ENCODE data around the gene CBFB. TPM values are rescaled to one million over a fixed set of nuclear protein-coding genes. Genes with fewer than 3 reads are reported as not detected.
A peak's percentile ranks its signal among the peaks of the same experiment; 100 is the strongest.

Gene CBFB
- total and polyA plus RNA-seq, 2 of the 13 experiments (the other 11 are each of a cell fraction or from before 2014, with no cell fraction given): 22.1 to 70.8 TPM

DNA sequence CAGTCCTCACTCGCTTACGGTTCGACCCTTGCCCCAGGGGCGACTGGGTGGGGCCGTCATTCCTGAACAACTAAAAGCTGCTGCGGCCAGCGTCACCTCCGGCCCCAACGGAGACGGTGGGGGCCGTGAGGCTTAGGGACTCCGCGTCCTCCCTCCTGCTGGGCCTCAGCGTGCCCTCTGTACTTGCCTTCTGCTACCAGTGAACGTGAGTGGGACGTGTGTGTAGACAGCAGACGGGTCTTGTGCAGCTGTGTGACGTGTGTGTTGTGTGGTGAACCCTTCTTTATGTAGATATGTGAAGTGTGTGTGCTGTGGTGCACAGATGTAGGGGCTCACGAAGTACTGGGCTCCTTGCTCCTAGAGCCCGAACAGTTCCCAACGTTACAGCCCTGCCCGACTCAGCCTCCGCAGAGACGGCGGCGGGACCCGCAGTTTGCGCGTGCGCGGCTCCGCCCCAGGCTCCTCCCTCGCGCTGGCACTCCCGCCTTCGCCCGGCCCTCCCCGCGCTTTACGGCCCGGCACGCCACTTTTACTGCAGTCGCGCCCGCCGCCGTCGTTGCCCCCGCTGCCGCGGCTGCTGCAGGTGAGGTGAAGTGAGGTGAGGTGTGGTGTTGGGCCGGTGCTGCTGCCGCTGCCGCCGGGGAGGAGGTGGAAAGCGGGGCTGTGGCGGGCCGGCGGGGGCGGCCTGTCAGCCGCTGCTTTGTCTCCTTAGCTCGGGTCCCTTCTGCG is 80.6 kb downstream of the CBFB start, which contains the start of gene PHAF1 (continued):
- TF ChIP-seq, protein P1, sequence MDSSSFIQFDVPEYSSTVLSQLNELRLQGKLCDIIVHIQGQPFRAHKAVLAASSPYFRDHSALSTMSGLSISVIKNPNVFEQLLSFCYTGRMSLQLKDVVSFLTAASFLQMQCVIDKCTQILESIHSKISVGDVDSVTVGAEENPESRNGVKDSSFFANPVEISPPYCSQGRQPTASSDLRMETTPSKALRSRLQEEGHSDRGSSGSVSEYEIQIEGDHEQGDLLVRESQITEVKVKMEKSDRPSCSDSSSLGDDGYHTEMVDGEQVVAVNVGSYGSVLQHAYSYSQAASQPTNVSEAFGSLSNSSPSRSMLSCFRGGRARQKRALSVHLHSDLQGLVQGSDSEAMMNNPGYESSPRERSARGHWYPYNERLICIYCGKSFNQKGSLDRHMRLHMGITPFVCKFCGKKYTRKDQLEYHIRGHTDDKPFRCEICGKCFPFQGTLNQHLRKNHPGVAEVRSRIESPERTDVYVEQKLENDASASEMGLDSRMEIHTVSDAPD (CRISPR knock-in tag; IDR thresholded peaks at IDR 0.05): no peak
- TF ChIP-seq CCAR2 (optimal IDR thresholded peaks at IDR 0.05; ENCODE audit: low read depth, low read length): peak; percentile 41
- TF ChIP-seq KLF16 (CRISPR knock-in tag; IDR thresholded peaks at IDR 0.05): peak; percentile 57 to 72; a peak in 1 of 4 replicates
- TF ChIP-seq, protein P2, sequence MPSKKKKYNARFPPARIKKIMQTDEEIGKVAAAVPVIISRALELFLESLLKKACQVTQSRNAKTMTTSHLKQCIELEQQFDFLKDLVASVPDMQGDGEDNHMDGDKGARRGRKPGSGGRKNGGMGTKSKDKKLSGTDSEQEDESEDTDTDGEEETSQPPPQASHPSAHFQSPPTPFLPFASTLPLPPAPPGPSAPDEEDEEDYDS (CRISPR knock-in tag; IDR thresholded peaks at IDR 0.05): peak; percentile 91; the same call in 1 of the 2 replicates
- no peak; the same call in 1 of the 2 replicates for TF ChIP-seq NR1H2 (CRISPR knock-in tag; IDR thresholded peaks at IDR 0.05; ENCODE audit: borderline replicate concordance, low read depth)
- no peak; the same call in 1 of the 2 replicates for TF ChIP-seq PRMT3 (CRISPR knock-in tag; IDR thresholded peaks at IDR 0.05; ENCODE audit: borderline replicate concordance, low read depth)
- TF ChIP-seq, protein P3, sequence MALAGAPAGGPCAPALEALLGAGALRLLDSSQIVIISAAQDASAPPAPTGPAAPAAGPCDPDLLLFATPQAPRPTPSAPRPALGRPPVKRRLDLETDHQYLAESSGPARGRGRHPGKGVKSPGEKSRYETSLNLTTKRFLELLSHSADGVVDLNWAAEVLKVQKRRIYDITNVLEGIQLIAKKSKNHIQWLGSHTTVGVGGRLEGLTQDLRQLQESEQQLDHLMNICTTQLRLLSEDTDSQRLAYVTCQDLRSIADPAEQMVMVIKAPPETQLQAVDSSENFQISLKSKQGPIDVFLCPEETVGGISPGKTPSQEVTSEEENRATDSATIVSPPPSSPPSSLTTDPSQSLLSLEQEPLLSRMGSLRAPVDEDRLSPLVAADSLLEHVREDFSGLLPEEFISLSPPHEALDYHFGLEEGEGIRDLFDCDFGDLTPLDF (CRISPR knock-in tag; IDR thresholded peaks at IDR 0.05): peak; percentile 87; the same call in 1 of the 2 replicates
- peak; percentile 71; the same call in 1 of the 2 replicates for TF ChIP-seq ZFP36L2 (CRISPR knock-in tag; IDR thresholded peaks at IDR 0.05)
- TF ChIP-seq FOXA3 (CRISPR knock-in tag; IDR thresholded peaks at IDR 0.05): peak; percentile 67
- TF ChIP-seq PRPF4 (IDR thresholded peaks at IDR 0.05; ENCODE audit: low read depth, low read length, poor library complexity, severe bottlenecking): no peak
- TF ChIP-seq ZBTB42 (CRISPR knock-in tag; IDR thresholded peaks at IDR 0.05): 0 out of 2 replicates have a peak, but pooled peaks have one; percentile 69
- peak; percentile 74; the same call in 1 of the 2 replicates for TF ChIP-seq CREM (IDR thresholded peaks at IDR 0.05)
- TF ChIP-seq CREM (CRISPR knock-in tag; IDR thresholded peaks at IDR 0.05): no peak
- TF ChIP-seq ZNF629 (CRISPR knock-in tag; conservative IDR thresholded peaks at IDR 0.05): no peak; the same call in 1 of the 2 replicates
- TF ChIP-seq, protein P4, sequence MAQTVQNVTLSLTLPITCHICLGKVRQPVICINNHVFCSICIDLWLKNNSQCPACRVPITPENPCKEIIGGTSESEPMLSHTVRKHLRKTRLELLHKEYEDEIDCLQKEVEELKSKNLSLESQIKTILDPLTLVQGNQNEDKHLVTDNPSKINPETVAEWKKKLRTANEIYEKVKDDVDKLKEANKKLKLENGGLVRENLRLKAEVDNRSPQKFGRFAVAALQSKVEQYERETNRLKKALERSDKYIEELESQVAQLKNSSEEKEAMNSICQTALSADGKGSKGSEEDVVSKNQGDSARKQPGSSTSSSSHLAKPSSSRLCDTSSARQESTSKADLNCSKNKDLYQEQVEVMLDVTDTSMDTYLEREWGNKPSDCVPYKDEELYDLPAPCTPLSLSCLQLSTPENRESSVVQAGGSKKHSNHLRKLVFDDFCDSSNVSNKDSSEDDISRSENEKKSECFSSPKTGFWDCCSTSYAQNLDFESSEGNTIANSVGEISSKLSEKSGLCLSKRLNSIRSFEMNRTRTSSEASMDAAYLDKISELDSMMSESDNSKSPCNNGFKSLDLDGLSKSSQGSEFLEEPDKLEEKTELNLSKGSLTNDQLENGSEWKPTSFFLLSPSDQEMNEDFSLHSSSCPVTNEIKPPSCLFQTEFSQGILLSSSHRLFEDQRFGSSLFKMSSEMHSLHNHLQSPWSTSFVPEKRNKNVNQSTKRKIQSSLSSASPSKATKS (CRISPR knock-in tag; IDR thresholded peaks at IDR 0.05): no peak; the same call in 1 of the 2 replicates
- TF ChIP-seq ZNF703 (CRISPR knock-in tag; IDR thresholded peaks at IDR 0.05; ENCODE audit: borderline replicate concordance): no peak
- peak; percentile 79 for TF ChIP-seq HNF4A (CRISPR knock-in tag; IDR thresholded peaks at IDR 0.05)
- peak; percentile 55; the same call in 1 of the 2 replicates for TF ChIP-seq MEF2D (CRISPR knock-in tag; IDR thresholded peaks at IDR 0.05)
- peak; percentile 52 for TF ChIP-seq ZNF567 (CRISPR knock-in tag; IDR thresholded peaks at IDR 0.05; ENCODE audit: borderline replicate concordance)
- peak; percentile 24; the same call in 1 of the 2 replicates for TF ChIP-seq ZNF546 (CRISPR knock-in tag; conservative IDR thresholded peaks at IDR 0.05)
- peak; percentile 72 for TF ChIP-seq MED1 (CRISPR knock-in tag; IDR thresholded peaks at IDR 0.05)
- TF ChIP-seq ZNF232 (CRISPR knock-in tag; IDR thresholded peaks at IDR 0.05; ENCODE audit: borderline replicate concordance): peak; percentile 87
- TF ChIP-seq ZNF792 (CRISPR knock-in tag; IDR thresholded peaks at IDR 0.05): peak; percentile 71; the same call in 1 of the 2 replicates
- peak; percentile 79 for TF ChIP-seq CREB1 (IDR thresholded peaks at IDR 0.05)
- TF ChIP-seq CREB1 (CRISPR knock-in tag; IDR thresholded peaks at IDR 0.05): peak; percentile 58
- peak; percentile 89; the same call in 1 of the 2 replicates for TF ChIP-seq SALL2 (CRISPR knock-in tag; IDR thresholded peaks at IDR 0.05)
